Activated naive CD4-positive, alpha-beta T cell treated with anti-CD3 and anti-CD28 coated beads, Interleukin-2, amount 50 U/mL, for 72 hours (primary cell): ENCODE measurements around the gene TTYH2. TPM values are rescaled to one million over a fixed set of nuclear protein-coding genes. Genes with fewer than 3 reads are reported as not detected.

Experiments
- ATAC-seq, 2 donors: fragments of 150-1000 bp; cut with Tn5 transposase; 2 replicates each; pipeline ENCODE4 v1.10.0; 2021; ENCODE audit warnings: mild to moderate bottlenecking in 2 of 2, moderate library complexity in 2 of 2
- DNase-seq, 2 donors: peaks; one replicate each; pipeline ENCODE4 v3.0.0; 2021 to 2022; ENCODE audit warnings: low spot score in 2 of 2
- H3K27ac Mint-ChIP-seq, 2 donors: one replicate each; pipeline ENCODE4 v1.8.0; 2022; ENCODE audit warnings: mild to moderate bottlenecking in 2 of 2, mixed read lengths in 2 of 2
- H3K36me3 Mint-ChIP-seq, 2 donors: one replicate each; pipeline ENCODE4 v1.8.0; 2022; ENCODE audit warnings: mixed read lengths in 2 of 2
- H3K9me3 Mint-ChIP-seq, 2 donors: one replicate each; pipeline ENCODE4 v1.8.0; 2022; ENCODE audit warnings: mixed read lengths in 2 of 2
- total RNA-seq, 2 donors: library from RNA; stranded (reverse); gene quantifications; one replicate each; pipeline ENCODE4 v1.2.3, GENCODE V29; 2022

Gene TTYH2
- total RNA-seq, 2 donors from 2014 or later: 2.2 to 5.6 TPM

GRCh38 chr17:74305865-74306654, 92.7 kb downstream of the TTYH2 start:
- ATAC-seq (peak in 1 of 2 donors; percentile 46), DNase-seq (no peak)
- Mint-ChIP-seq H3K36me3 (no peaks in the 10 kb centered on the region), H3K9me3 (no peaks in the 10 kb centered on the region), H3K27ac (no peak overlapping the region)

DNA sequence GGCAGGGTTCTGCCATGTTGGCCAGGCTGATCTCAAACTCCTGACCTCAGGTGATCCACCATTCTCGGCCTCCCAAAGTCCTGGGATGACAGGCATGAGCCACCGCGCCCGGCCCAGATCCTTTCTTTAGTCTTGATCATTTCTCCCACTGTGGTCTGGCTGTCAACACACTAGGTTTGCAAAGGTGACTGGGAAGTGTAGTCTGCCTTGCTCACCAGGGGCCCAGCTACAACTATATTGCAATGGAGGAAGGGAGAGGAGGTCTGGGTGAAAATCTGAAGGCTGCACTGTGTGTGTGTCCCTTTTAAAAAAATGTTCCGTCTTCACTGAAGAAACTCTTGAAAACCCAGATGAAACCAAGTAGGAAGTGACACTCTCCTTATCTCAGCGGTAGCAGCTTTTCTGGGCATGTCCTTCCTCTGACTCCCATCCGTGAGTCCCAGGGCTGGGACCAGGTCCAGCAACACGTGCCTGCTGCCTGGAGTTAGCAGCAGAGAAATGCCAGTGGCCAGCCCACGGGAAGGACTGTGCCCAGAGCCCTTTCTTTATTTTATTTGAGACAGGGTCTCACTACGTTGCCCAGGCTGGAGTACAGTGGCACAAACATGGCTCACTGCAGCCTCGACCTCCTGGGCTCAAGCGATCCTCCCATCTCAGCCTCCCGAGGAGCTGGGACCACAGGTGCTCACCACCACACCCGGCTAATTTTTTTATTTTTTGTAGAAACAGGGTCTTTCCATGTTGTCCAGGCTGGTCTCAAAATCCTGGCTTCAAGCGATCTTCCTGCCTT, 94.8 kb downstream of the TTYH2 start:
- ATAC-seq (no peak), DNase-seq (no peak)
- Mint-ChIP-seq H3K36me3 (peaks cover 0 to 6% of the 10 kb centered on the region in 2 donors), H3K27ac (no peak overlapping the region), H3K9me3 (peaks cover 0 to 9% of the 10 kb centered on the region in 2 donors)

GRCh38 chr17:74309902-74310301, 96.5 kb downstream of the TTYH2 start:
- H3K36me3 Mint-ChIP-seq: peaks cover 0 to 6% of the 10 kb centered on the region in 2 donors
- peaks cover 0 to 14% of the 10 kb centered on the region in 2 donors for H3K9me3 Mint-ChIP-seq

More at GRCh38 chr17:74309902-74310301, 96.5 kb downstream of the TTYH2 start:
- DNase-seq: no peak
- no peak for ATAC-seq
- H3K27ac Mint-ChIP-seq: no peak overlapping the region

Other genes with a start within 250 kb of the TTYH2 start
- 1,000 to 10,000 TPM; 1,423 to 1,466 TPM for gene RPL38, start 9.9 kb upstream of the TTYH2 start, total RNA-seq
- gene DNAI2, start 60.7 kb downstream of the TTYH2 start, total RNA-seq: under 1 TPM; 0.25 to 0.31 TPM
- gene KIF19, start 112.7 kb downstream of the TTYH2 start, total RNA-seq: under 1 TPM in 1 of 2 donors, not detected in 1; 0.08 TPM
- not detected for gene BTBD17, start 148.3 kb downstream of the TTYH2 start, total RNA-seq
- not detected for gene GPR142, start 153.9 kb downstream of the TTYH2 start, total RNA-seq
- 1 to 10 TPM in 1 of 2 donors, not detected in 1; 2.3 TPM for gene GPRC5C, start 218.5 kb downstream of the TTYH2 start, total RNA-seq